Endodermal cell (in vitro differentiated cells): ENCODE data around the gene CAMK2D. TPM values are rescaled to one million over a fixed set of nuclear protein-coding genes. Genes with fewer than 3 reads are reported as not detected.

Experiments used
- DNase-seq: peaks from one replicate; pipeline ENCODE4 v3.0.0-alpha.2; 2017
- H3K27ac ChIP-seq: 2 replicates; pipeline ENCODE4 v1.5.1; 2013; ENCODE audit warnings: mild to moderate bottlenecking, low read depth, low read length, moderate library complexity
- H3K27me3 ChIP-seq: 2 replicates; pipeline ENCODE4 v1.6.1; 2013; ENCODE audit warnings: mild to moderate bottlenecking, low read length, moderate library complexity; ENCODE audit not compliant: insufficient read depth, control insufficient read depth, poor library complexity, severe bottlenecking
- H3K36me3 ChIP-seq: 2 replicates; pipeline ENCODE4 v1.7.0; 2013; ENCODE audit warnings: mild to moderate bottlenecking, low read length, moderate library complexity; ENCODE audit not compliant: control insufficient read depth, insufficient read depth
- H3K4me1 ChIP-seq: one replicate; pipeline ENCODE4 v1.7.0; 2013; ENCODE audit warnings: low read length; ENCODE audit not compliant: control insufficient read depth, insufficient read depth
- H3K4me3 ChIP-seq: 2 replicates; pipeline ENCODE4 v1.5.1; 2013; ENCODE audit warnings: mild to moderate bottlenecking, low read length, moderate library complexity
- H3K9ac ChIP-seq: 2 replicates; pipeline ENCODE4 v1.6.1; 2013; ENCODE audit warnings: mild to moderate bottlenecking, low read length, moderate library complexity; ENCODE audit not compliant: poor library complexity, severe bottlenecking; ENCODE audit errors: extremely low read depth
- H3K9me3 ChIP-seq: 2 replicates; pipeline ENCODE4 v1.6.1; 2013; ENCODE audit warnings: mild to moderate bottlenecking, low read length, moderate library complexity; ENCODE audit not compliant: control insufficient read depth
- H3K27ac Mint-ChIP-seq: 2 replicates; pipeline ENCODE4 v1.8.0; 2020; ENCODE audit warnings: mixed read lengths
- H3K27me3 Mint-ChIP-seq: 2 replicates; pipeline ENCODE4 v1.8.0; 2021; ENCODE audit warnings: mild to moderate bottlenecking, mixed read lengths; ENCODE audit not compliant: insufficient read depth
- H3K36me3 Mint-ChIP-seq: 2 replicates; pipeline ENCODE4 v1.8.0; 2020; ENCODE audit warnings: low read depth, mixed read lengths
- H3K4me1 Mint-ChIP-seq: 2 replicates; pipeline ENCODE4 v1.8.0; 2020; ENCODE audit warnings: mixed read lengths
- H3K4me3 Mint-ChIP-seq: 2 replicates; pipeline ENCODE4 v1.8.0; 2020; ENCODE audit warnings: mild to moderate bottlenecking, moderate library complexity, mixed read lengths
- H3K9me3 Mint-ChIP-seq: 2 replicates; pipeline ENCODE4 v1.8.0; 2020; ENCODE audit warnings: mild to moderate bottlenecking, mixed read lengths
- WGBS, 2 experiments: methylation state at CpG; one replicate each; pipeline versions ENCODE4 v1.1.5 to v1.1.7; 2013; ENCODE audit warnings: missing lambda C conversion rate in 2 of 2, mixed read lengths in 1 of 2; ENCODE audit not compliant: insufficient coverage in 1 of 2, insufficient read length in 1 of 2; 5-methylcytosine and 5-hydroxymethylcytosine counted together
- total RNA-seq, 2 donors: library from RNA; stranded (reverse); fragmentation: NEBNext Ultra II Directional in 1 of 2; extraction: Animal tissue kit (Norgen Biotek cat#: 25700) in 1 of 2; gene quantifications; 2 replicates in 1 of 2; 3 replicates in 1 of 2; pipeline ENCODE4 v1.2.1, GENCODE V29; 2021
- TF ChIP-seq, protein P1 (sequence below): fragments of 200-600 bp; sonication (generic); conservative IDR thresholded peaks from 2 replicates; pipeline ENCODE4 v1.5.0; 2021; ENCODE audit warnings: antibody characterized with exemption, mild to moderate bottlenecking

CAMK2D gene
- total RNA-seq, 2 donors from 2014 or later, result 91.1 to 120 TPM

DNA sequence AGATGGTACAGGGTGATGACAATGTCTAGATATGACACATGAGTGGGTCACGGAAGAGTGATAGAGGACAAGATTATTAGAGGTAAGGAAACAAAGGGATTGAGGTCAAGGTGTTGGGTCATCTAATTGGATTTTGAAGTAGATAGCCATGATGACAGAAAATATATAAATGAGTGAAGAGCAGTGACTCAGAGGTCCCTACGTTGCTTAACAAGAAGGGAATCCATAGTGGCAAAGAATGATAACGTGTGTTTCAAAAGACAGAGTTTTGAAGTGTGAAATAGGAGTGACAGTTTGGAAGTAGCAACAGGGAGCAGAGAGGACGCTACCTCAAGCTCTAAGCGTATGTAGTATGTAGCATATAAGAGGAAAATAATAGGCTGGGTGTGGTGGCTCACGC is 22.2 kb upstream of the CAMK2D start:
- 86 to 98% methylated on average over 3 to 6 of the region's 6 CpGs for WGBS, 2 experiments
- H3K4me3 ChIP-seq, result no peak overlapping the region
- no peak overlapping the region for H3K27ac ChIP-seq
- H3K27me3 Mint-ChIP-seq, result no peaks in the 10 kb centered on the region
- no peaks in the 10 kb centered on the region for H3K9me3 ChIP-seq
- DNase-seq, result no peak
- H3K9ac ChIP-seq, result no peak overlapping the region
- no peaks in the 10 kb centered on the region for H3K36me3 ChIP-seq
- no peaks in the 10 kb centered on the region for H3K36me3 Mint-ChIP-seq
- no peaks in the 10 kb centered on the region for H3K4me1 ChIP-seq
- no peak overlapping the region for H3K27ac Mint-ChIP-seq
- TF ChIP-seq, protein P1, sequence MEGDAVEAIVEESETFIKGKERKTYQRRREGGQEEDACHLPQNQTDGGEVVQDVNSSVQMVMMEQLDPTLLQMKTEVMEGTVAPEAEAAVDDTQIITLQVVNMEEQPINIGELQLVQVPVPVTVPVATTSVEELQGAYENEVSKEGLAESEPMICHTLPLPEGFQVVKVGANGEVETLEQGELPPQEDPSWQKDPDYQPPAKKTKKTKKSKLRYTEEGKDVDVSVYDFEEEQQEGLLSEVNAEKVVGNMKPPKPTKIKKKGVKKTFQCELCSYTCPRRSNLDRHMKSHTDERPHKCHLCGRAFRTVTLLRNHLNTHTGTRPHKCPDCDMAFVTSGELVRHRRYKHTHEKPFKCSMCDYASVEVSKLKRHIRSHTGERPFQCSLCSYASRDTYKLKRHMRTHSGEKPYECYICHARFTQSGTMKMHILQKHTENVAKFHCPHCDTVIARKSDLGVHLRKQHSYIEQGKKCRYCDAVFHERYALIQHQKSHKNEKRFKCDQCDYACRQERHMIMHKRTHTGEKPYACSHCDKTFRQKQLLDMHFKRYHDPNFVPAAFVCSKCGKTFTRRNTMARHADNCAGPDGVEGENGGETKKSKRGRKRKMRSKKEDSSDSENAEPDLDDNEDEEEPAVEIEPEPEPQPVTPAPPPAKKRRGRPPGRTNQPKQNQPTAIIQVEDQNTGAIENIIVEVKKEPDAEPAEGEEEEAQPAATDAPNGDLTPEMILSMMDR, result no peak
- no peaks in the 10 kb centered on the region for H3K9me3 Mint-ChIP-seq
- H3K4me1 Mint-ChIP-seq, result no peaks in the 10 kb centered on the region
- no peak overlapping the region for H3K4me3 Mint-ChIP-seq
- H3K27me3 ChIP-seq, result no peaks in the 10 kb centered on the region

DNA sequence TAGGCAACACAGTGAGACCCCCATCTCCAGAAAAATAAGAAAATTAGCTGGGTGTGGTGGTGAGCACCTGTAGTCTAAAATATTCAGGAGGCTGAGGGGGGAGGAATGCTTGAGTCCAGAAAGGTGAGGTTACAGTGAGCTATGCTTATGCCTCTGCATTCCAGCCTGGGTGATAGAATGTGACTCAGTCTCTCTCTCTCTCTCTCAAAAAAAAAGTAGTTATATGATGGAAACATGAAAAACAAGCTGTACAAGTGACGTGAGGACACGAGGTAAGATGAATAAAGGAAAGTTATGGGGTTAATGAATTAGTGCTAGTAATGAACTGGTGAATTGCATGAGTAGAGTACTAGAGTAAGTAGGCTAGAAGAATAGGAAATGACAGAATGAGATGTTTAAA is 21.8 kb upstream of the CAMK2D start:
- H3K9me3 Mint-ChIP-seq, result no peaks in the 10 kb centered on the region
- H3K9me3 ChIP-seq, result no peaks in the 10 kb centered on the region
- no peak for DNase-seq
- WGBS, 2 experiments, result 91 to 100% methylated on average over 2 of the region's 2 CpGs
- no peaks in the 10 kb centered on the region for H3K4me1 ChIP-seq
- H3K4me3 Mint-ChIP-seq, result no peak overlapping the region
- H3K4me3 ChIP-seq, result no peak overlapping the region
- no peaks in the 10 kb centered on the region for H3K27me3 Mint-ChIP-seq
- H3K27ac Mint-ChIP-seq, result no peak overlapping the region
- H3K36me3 Mint-ChIP-seq, result no peaks in the 10 kb centered on the region
- H3K36me3 ChIP-seq, result no peaks in the 10 kb centered on the region
- H3K27me3 ChIP-seq, result no peaks in the 10 kb centered on the region
- no peak overlapping the region for H3K27ac ChIP-seq
- TF ChIP-seq, protein P1, result no peak
- no peak overlapping the region for H3K9ac ChIP-seq
- no peaks in the 10 kb centered on the region for H3K4me1 Mint-ChIP-seq

DNA sequence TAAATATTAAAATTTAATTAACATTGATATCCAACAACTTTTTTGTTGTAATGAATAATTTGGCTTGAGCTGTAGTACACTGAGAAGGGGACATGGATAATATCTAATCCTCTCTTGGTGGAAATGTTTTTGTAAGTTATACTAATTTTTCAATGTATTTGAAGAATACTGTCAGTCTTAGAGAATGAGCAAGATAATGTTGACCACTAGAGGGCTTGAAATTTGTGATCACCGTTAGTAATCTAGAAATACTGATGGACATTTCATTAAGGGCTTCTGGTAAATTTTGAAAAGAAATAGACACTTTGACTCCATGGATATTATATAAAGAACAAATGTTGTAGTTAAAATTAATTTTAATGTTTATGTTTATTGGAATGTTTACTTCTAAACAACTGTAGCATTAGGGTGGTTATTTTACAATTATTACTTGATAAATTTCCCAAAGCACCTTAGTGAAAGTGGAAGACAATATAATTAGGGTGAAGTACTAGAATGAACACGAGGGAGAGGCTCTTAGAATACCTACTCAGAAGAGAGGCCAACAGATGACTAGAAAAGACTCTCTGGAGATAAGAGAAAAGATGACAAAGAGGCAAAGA is 20.0 kb upstream of the CAMK2D start:
- no peaks in the 10 kb centered on the region for H3K36me3 Mint-ChIP-seq
- H3K27me3 Mint-ChIP-seq, result no peaks in the 10 kb centered on the region
- no peaks in the 10 kb centered on the region for H3K4me1 ChIP-seq
- H3K4me1 Mint-ChIP-seq, result no peaks in the 10 kb centered on the region
- no peaks in the 10 kb centered on the region for H3K9me3 ChIP-seq
- H3K4me3 ChIP-seq, result no peak overlapping the region
- no peak overlapping the region for H3K27ac ChIP-seq
- no peaks in the 10 kb centered on the region for H3K9me3 Mint-ChIP-seq
- no peak overlapping the region for H3K9ac ChIP-seq
- H3K36me3 ChIP-seq, result no peaks in the 10 kb centered on the region
- 32 to 44% methylated on average over 2 of the region's 2 CpGs for WGBS, 2 experiments
- no peak for DNase-seq
- H3K4me3 Mint-ChIP-seq, result no peak overlapping the region
- TF ChIP-seq, protein P1, result peak; percentile 86
- no peaks in the 10 kb centered on the region for H3K27me3 ChIP-seq
- H3K27ac Mint-ChIP-seq, result no peak overlapping the region
